Measurements from ENCODE around the gene NOP53.
"Not testable (repeated sequence)": the region's sequence is repeated elsewhere in the genome, so short reads cannot be mapped to it uniquely, and the experiment has no call there.

NOP53 gene

GRCh38 chr19:47725759-47726401, 19.5 kb upstream of the NOP53 start:
- Histone ChIP-seq H3K27ac (peak overlapping the region; percentile 25), H3K27me3 (replicated peaks) (no peaks in the 10 kb centered on the region), H3K36me3 (replicated peaks) (peaks cover 54% of the 10 kb centered on the region), H3K4me3 (ENCODE audit: low read depth, low read length) (no peak overlapping the region)
- DNase-seq, result no peak
- in situ Hi-C loops (cut with HindIII; ENCODE audit: low pct_ligation_motif_present, low sequenced_read_pairs), result no loop called here
- TF ChIP-seq, protein P1, sequence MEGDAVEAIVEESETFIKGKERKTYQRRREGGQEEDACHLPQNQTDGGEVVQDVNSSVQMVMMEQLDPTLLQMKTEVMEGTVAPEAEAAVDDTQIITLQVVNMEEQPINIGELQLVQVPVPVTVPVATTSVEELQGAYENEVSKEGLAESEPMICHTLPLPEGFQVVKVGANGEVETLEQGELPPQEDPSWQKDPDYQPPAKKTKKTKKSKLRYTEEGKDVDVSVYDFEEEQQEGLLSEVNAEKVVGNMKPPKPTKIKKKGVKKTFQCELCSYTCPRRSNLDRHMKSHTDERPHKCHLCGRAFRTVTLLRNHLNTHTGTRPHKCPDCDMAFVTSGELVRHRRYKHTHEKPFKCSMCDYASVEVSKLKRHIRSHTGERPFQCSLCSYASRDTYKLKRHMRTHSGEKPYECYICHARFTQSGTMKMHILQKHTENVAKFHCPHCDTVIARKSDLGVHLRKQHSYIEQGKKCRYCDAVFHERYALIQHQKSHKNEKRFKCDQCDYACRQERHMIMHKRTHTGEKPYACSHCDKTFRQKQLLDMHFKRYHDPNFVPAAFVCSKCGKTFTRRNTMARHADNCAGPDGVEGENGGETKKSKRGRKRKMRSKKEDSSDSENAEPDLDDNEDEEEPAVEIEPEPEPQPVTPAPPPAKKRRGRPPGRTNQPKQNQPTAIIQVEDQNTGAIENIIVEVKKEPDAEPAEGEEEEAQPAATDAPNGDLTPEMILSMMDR (IDR thresholded peaks at IDR 0.05; ENCODE audit: low read depth, low read length, missing control alignments), result no peak

GRCh38 chr19:47726467-47726866, 18.9 kb upstream of the NOP53 start:
- Histone ChIP-seq H3K36me3 (replicated peaks) (peaks cover 53% of the 10 kb centered on the region), H3K4me3 (ENCODE audit: low read depth, low read length) (no peak overlapping the region), H3K27ac (peak overlapping the region; percentile 25), H3K27me3 (replicated peaks) (no peaks in the 10 kb centered on the region)
- TF ChIP-seq, protein P1 (IDR thresholded peaks at IDR 0.05; ENCODE audit: low read depth, low read length, missing control alignments), result no peak
- no peak for DNase-seq
- in situ Hi-C loops (cut with HindIII; ENCODE audit: low pct_ligation_motif_present, low sequenced_read_pairs), result no loop called here

- DNase-seq; H3K27me3 ChIP-seq (replicated peaks); H3K27ac ChIP-seq; in situ Hi-C loops (cut with HindIII; ENCODE audit: low pct_ligation_motif_present, low sequenced_read_pairs); H3K4me3 ChIP-seq (ENCODE audit: low read depth, low read length): not testable (repeated sequence)
- H3K36me3 ChIP-seq (replicated peaks), result peaks cover 58% of the 10 kb centered on the region
These were observed 17.1 kb upstream of the NOP53 start for GRCh38 chr19:47728295-47728694.

- DNase-seq, result no peak
- peaks cover 62% of the 10 kb centered on the region for H3K36me3 ChIP-seq (replicated peaks)
- TF ChIP-seq, protein P1 (IDR thresholded peaks at IDR 0.05; ENCODE audit: low read depth, low read length, missing control alignments), result no peak
- H3K27me3 ChIP-seq (replicated peaks), result no peaks in the 10 kb centered on the region
- no peak overlapping the region for H3K4me3 ChIP-seq (ENCODE audit: low read depth, low read length)
- peak overlapping the region; percentile 22 for H3K27ac ChIP-seq
- in situ Hi-C loops (cut with HindIII; ENCODE audit: low pct_ligation_motif_present, low sequenced_read_pairs), result no loop called here
These were observed 15.9 kb upstream of the NOP53 start for GRCh38 chr19:47729468-47729798.

DNA sequence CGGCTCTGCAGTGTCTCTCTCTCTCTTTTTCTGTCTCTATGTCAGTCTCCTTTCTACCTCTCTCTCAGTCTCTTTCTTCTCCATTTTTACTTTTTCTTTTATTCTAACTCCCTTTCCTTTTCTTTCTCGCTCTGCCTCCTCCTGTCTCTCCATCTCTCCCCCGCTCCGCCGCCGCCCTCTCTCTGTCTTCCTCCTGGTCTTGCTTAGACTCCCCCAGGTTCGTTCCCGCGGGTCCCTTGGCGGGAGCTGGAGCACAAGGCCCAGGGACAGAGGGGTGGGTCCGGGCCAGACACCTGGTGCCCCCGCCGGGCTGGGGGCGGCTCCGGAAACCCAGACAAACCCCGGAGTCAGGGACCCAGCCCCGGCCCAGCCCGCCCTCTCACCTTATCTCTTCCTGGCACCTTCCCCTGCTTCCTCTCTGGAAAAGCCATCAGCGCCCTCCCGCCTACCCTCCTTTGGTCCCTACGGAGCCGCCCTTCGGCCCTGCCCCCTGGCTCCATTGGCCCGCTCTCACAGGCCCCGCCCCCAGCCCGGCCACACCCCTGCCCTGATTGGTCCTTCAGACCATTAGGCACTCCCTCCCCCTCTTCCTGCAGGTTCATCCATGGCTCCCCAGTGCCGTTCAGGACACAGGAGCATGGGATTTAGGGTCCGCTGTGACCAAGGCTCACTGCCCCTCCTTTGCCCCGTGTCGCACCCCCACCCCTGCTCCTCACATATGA, 15.4 kb upstream of the NOP53 start:
- peak overlapping the region; percentile 22 for H3K27ac ChIP-seq
- DNase-seq, result no peak
- in situ Hi-C loops (cut with HindIII; ENCODE audit: low pct_ligation_motif_present, low sequenced_read_pairs), result no loop called here
- H3K36me3 ChIP-seq (replicated peaks), result peaks cover 61% of the 10 kb centered on the region
- H3K27me3 ChIP-seq (replicated peaks), result no peaks in the 10 kb centered on the region
- no peak overlapping the region for H3K4me3 ChIP-seq (ENCODE audit: low read depth, low read length)
- TF ChIP-seq, protein P1 (IDR thresholded peaks at IDR 0.05; ENCODE audit: low read depth, low read length, missing control alignments), result no peak

DNA sequence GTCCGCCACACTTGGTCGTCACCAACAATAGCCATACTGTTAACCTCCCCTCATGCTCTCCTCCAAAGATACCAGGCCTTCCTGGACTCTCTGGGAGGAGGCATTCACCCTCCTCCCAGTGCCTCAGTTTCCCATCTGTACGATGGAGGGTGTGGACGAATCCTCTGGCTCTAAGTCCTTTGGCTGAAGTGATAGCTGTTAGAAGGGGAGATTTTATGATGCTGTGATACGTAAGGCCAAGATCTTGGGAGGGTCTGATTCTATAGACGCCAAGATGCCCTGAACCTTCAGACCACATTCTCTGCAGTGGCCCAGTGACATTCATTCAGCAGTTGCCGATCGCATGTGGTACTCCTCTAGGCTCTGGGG, 14.8 kb upstream of the NOP53 start:
- Histone ChIP-seq H3K27ac (no peak overlapping the region), H3K4me3 (ENCODE audit: low read depth, low read length) (no peak overlapping the region), H3K27me3 (replicated peaks) (no peaks in the 10 kb centered on the region), H3K36me3 (replicated peaks) (peaks cover 64% of the 10 kb centered on the region)
- TF ChIP-seq, protein P1 (IDR thresholded peaks at IDR 0.05; ENCODE audit: low read depth, low read length, missing control alignments), result no peak
- in situ Hi-C loops (cut with HindIII; ENCODE audit: low pct_ligation_motif_present, low sequenced_read_pairs), result no loop called here
- DNase-seq, result no peak

Measured in brain microvascular endothelial cell (primary cell).